ENCODE results near the gene TROAP.

- TF ChIP-seq, protein P1, sequence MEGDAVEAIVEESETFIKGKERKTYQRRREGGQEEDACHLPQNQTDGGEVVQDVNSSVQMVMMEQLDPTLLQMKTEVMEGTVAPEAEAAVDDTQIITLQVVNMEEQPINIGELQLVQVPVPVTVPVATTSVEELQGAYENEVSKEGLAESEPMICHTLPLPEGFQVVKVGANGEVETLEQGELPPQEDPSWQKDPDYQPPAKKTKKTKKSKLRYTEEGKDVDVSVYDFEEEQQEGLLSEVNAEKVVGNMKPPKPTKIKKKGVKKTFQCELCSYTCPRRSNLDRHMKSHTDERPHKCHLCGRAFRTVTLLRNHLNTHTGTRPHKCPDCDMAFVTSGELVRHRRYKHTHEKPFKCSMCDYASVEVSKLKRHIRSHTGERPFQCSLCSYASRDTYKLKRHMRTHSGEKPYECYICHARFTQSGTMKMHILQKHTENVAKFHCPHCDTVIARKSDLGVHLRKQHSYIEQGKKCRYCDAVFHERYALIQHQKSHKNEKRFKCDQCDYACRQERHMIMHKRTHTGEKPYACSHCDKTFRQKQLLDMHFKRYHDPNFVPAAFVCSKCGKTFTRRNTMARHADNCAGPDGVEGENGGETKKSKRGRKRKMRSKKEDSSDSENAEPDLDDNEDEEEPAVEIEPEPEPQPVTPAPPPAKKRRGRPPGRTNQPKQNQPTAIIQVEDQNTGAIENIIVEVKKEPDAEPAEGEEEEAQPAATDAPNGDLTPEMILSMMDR (IDR thresholded peaks at IDR 0.05): no peak
- TF ChIP-seq POLR2AphosphoS5 (IDR thresholded peaks at IDR 0.05) (no peak), POLR2A (IDR thresholded peaks at IDR 0.05) (no peak)
These were observed 46.5 kb upstream of the TROAP start for GRCh38 chr12:49276304-49277290.

Data from breast epithelium (tissue), 3 donors.